Pancreas (tissue), 10 donors: ENCODE data around the gene TCP11. TPM values are rescaled to one million over a fixed set of nuclear protein-coding genes. Genes with fewer than 3 reads are reported as not detected.

Experiments used
- ATAC-seq, 4 donors: fragments of 200-7000 bp; cut with Tn5 transposase; one replicate each; pipeline versions ENCODE4 v1.8.0 to v1.9.1; 2020; ENCODE audit warnings: mild to moderate bottlenecking in 4 of 4, moderate library complexity in 4 of 4
- DNase-seq, 6 donors: peaks; one replicate each; pipeline ENCODE4 v3.0.0-alpha.2; 2020
- FAIRE-seq: peaks from 2 replicates; lab custom pipeline; 2012; peaks lifted over from hg19 to GRCh38; lab: Jason Lieb, UNC
- H3K27ac ChIP-seq, 4 donors: fragments of 200-600 bp; sonication (generic); 1 replicate in 3 of 4; 2 replicates in 1 of 4; pipeline versions ENCODE4 v1.5.0 to v1.8.0; 2020
- H3K27me3 ChIP-seq, 4 donors: fragments of 200-600 bp; one replicate each; pipeline ENCODE4 v1.8.0; 2021
- H3K36me3 ChIP-seq, 3 donors: fragments of 200-600 bp; sonication (generic) in 1 of 3; one replicate each; pipeline versions ENCODE4 v1.5.0 to v1.8.0; 2020 to 2021
- H3K4me1 ChIP-seq, 3 donors: fragments of 200-600 bp; one replicate each; pipeline ENCODE4 v1.8.0; 2021
- H3K4me3 ChIP-seq, 4 donors: fragments of 200-600 bp; sonication (generic) in 2 of 4; one replicate each; pipeline versions ENCODE4 v1.5.0 to v1.8.0; 2020 to 2021
- H3K9me3 ChIP-seq, 4 donors: fragments of 200-600 bp; one replicate each; pipeline ENCODE4 v1.8.0; 2021
- WGBS, 2 donors: extraction: QIAGEN DNeasy Blood & Tissue Kit; methylation state at CpG; one replicate each; pipeline ENCODE4 v1.1.7; 2013; 5-methylcytosine and 5-hydroxymethylcytosine counted together
- intact Hi-C, 3 donors: fragments of 100-400 bp; cut with DNase I; formaldehyde crosslinking; loops; one replicate each; pipeline versions ENCODE4 v1.11.1 to v1.14.2; 2022
- polyA plus RNA-seq, 2 donors: library from polyadenylated mRNA; stranded (reverse); fragments of 200-250 nt; gene quantifications; one replicate each; pipeline ENCODE4 v1.2.3, GENCODE V29; 2013
- total RNA-seq, 6 donors: library from RNA; stranded (reverse); fragmentation: NEBNext Ultra II Directional in 4 of 6; extraction: Animal tissue kit (Norgen Biotek cat#: 25700) in 4 of 6; gene quantifications; one replicate each; pipeline versions ENCODE4 v1.2.1 to v1.2.4, GENCODE V29; 2021 to 2023
- TF ChIP-seq, protein P1 (sequence below), 4 donors: fragments of 200-600 bp; sonication (generic) in 3 of 4; IDR thresholded peaks; one replicate each; pipeline versions ENCODE4 v1.5.0 to v1.8.0; 2021; ENCODE audit warnings: antibody characterized with exemption in 4 of 4
- donor health status: healthy with polysubstance abuse.
- donor health status: DM: no; HTN: no; CAD: no; lungs with moderate emphysema.
- donor health status: DM: no; HTN: no; CAD: no.
- donor health status: control.
- donor health status: control.
- donor health status: Bipolar disorder and iron deficiency.
- donor health status: DM: yes; HTN: yes; CAD: no.
- donor health status: DM: no; HTN: no; CAD: no.
- donor health status: DM: no; HTN: no; CAD: no.
- donor health status: DM: yes; HTN: yes; CAD: no.

The TCP11 gene
- under 1 TPM in 1 of 6 donors, not detected in 5; 0.34 TPM for total RNA-seq
- under 1 TPM in 1 of 2 donors, not detected in 1; 0.14 TPM for polyA plus RNA-seq

DNA sequence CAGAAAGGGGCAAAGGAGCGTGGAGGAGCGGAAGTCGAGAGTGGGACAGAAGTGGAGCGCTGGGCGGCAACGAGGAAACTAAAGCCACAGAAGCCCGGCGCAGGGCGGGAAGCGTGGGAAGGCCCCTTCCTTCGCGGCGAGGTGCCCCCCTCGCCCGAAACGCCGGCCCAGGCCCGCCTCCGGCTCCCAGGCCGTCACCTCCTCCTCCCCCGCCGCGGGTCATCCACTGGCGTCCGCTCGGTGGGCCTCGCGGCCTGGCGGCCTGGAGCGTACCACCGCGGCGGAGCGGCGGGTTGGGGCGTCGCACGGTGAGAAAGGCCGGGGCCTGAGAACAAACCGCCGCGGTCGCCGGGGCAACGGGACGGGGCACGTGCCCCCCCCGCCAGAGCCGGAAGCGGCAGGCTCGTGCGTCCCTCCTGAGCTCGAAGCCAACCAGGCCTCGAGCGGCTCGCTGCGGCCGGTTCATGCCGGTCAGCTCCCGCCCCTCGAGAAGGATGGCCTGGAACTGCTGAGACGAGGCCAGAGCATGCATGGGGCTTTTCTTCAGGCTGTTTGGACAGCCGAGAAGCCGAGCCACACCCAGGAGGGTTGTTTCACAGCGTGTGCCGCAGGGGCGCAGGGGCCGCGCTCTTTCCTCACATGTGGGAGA, at the start of gene TCP11:
TSS of gene TCP11 (minus strand) at position 333 of the 649 bp plus-strand sequence. CDS start 469 bp downstream, outside the sequence.
- no peak within 1 kb of the TSS for H3K27ac ChIP-seq
- no peaks in the 10 kb centered on the region for H3K4me1 ChIP-seq
- H3K4me3 ChIP-seq, result peak within 1 kb of the TSS in 1 of 4 donors; percentile 28
- ATAC-seq (peak in 3 of 4 donors; percentile 30 to 66 (median 51)), FAIRE-seq (no peak), DNase-seq (peak in 4 of 6 donors; percentile 16 to 60 (median 44))
- peaks cover 0 to 5% (median 0%) of the 10 kb centered on the region in 4 donors for H3K27me3 ChIP-seq
- TF ChIP-seq, protein P1, sequence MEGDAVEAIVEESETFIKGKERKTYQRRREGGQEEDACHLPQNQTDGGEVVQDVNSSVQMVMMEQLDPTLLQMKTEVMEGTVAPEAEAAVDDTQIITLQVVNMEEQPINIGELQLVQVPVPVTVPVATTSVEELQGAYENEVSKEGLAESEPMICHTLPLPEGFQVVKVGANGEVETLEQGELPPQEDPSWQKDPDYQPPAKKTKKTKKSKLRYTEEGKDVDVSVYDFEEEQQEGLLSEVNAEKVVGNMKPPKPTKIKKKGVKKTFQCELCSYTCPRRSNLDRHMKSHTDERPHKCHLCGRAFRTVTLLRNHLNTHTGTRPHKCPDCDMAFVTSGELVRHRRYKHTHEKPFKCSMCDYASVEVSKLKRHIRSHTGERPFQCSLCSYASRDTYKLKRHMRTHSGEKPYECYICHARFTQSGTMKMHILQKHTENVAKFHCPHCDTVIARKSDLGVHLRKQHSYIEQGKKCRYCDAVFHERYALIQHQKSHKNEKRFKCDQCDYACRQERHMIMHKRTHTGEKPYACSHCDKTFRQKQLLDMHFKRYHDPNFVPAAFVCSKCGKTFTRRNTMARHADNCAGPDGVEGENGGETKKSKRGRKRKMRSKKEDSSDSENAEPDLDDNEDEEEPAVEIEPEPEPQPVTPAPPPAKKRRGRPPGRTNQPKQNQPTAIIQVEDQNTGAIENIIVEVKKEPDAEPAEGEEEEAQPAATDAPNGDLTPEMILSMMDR (IDR thresholded peaks at IDR 0.05), result no peak
- 45 to 46% methylated on average over 45 to 69 of the region's 69 CpGs for WGBS, 2 donors
- no peaks in the 10 kb centered on the region for H3K9me3 ChIP-seq
- intact Hi-C loops, result loop anchor here in 1 of 3 donors (5.0 to 10.0 kb wide), 2 partner anchors 64 to 154 kb away; no protein-coding TSS in a partner anchor
- no peaks in the 10 kb centered on the region for H3K36me3 ChIP-seq

DNA sequence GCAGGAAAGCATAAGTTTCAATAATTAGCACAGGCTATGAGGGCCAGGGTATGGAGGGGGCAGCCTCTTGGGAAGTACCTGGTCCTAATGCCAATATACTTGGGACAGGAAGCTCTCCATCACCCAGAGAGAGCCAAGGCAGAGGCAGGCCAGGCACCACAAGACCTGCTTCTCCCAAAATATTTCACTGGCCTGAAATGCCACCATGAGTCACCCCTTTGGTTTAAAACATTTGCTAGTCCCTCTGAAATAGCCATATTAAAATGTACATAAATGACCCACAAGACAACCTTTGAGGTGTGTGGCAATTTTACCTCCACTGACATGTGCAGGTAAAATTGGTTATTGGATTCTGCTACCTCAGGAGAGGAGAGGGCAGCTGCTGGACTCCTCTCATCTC, 49.2 kb upstream of the TCP11 start:
- peaks cover 0 to 4% (median 0%) of the 10 kb centered on the region in 3 donors for H3K4me1 ChIP-seq
- no peak overlapping the region for H3K4me3 ChIP-seq
- H3K36me3 ChIP-seq, result no peaks in the 10 kb centered on the region
- H3K9me3 ChIP-seq, result no peaks in the 10 kb centered on the region
- no peak for ATAC-seq
- FAIRE-seq, result no peak
- H3K27me3 ChIP-seq, result no peaks in the 10 kb centered on the region
- no peak for DNase-seq
- intact Hi-C loops, result no loop called here
- TF ChIP-seq, protein P1 (IDR thresholded peaks at IDR 0.05), result no peak
- H3K27ac ChIP-seq, result no peak overlapping the region

DNA sequence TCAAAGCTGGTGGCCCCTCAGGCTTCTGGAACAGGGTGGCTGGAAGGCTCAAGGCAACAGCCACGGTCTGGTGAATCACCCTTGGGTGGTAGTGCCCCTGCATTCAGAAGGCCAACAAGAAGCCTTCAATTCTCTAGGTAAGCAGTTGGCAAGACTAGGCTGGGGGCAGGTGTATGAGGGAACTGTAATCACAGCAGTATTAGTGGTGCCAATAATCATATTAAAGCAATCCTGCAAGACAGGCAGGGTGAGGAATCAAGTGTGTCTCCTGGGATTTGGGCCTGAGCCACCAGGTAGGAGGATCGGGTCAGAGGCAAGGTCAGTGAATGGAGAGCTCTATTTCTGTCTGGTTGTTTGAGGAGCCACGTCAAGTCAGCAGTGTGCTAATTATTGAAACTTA, 47.7 kb upstream of the TCP11 start:
- H3K4me3 ChIP-seq, result no peak overlapping the region
- TF ChIP-seq, protein P1 (IDR thresholded peaks at IDR 0.05), result no peak
- DNase-seq (no peak), ATAC-seq (no peak), FAIRE-seq (no peak)
- intact Hi-C loops, result no loop called here
- H3K4me1 ChIP-seq, result peaks cover 0 to 6% (median 0%) of the 10 kb centered on the region in 3 donors
- no peaks in the 10 kb centered on the region for H3K9me3 ChIP-seq
- H3K27me3 ChIP-seq, result no peaks in the 10 kb centered on the region
- H3K36me3 ChIP-seq, result no peaks in the 10 kb centered on the region
- 75 to 78% methylated on average over 3 of the region's 3 CpGs for WGBS, 2 donors
- no peak overlapping the region for H3K27ac ChIP-seq

DNA sequence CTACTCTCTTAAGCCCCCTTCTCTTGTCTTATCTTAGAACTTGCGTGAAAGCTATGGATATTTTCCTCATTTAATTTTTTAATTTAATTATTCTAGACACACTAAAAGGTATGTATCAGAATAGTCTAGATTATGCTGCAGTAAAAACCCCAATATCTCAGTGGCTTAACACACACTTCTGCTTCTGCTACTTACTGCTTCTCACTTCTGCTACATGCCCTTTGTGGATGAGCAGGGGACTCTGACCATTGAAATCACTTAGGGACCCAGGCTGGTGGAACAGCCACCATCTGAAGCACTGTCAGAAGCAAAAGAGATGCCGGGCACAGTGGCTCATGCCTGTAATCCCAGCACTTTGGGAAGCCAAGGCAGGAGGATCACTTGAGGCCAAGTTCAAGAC, 45.4 kb upstream of the TCP11 start:
- no peak for FAIRE-seq

More for the DNA sequence above, 45.4 kb upstream of the TCP11 start:
- H3K27ac ChIP-seq, result no peak overlapping the region
- intact Hi-C loops, result no loop called here
- DNase-seq (no peak), ATAC-seq (no peak)
- no peak overlapping the region for H3K4me3 ChIP-seq
- no peaks in the 10 kb centered on the region for H3K27me3 ChIP-seq
- 95 to 97% methylated on average over 2 of the region's 2 CpGs for WGBS, 2 donors
- H3K9me3 ChIP-seq, result no peaks in the 10 kb centered on the region
- H3K4me1 ChIP-seq, result peaks cover 0 to 6% (median 0%) of the 10 kb centered on the region in 3 donors
- TF ChIP-seq, protein P1 (IDR thresholded peaks at IDR 0.05), result no peak
- H3K36me3 ChIP-seq, result no peaks in the 10 kb centered on the region
